Measurements from ENCODE around the gene SEC14L5.

SEC14L5 gene

DNA sequence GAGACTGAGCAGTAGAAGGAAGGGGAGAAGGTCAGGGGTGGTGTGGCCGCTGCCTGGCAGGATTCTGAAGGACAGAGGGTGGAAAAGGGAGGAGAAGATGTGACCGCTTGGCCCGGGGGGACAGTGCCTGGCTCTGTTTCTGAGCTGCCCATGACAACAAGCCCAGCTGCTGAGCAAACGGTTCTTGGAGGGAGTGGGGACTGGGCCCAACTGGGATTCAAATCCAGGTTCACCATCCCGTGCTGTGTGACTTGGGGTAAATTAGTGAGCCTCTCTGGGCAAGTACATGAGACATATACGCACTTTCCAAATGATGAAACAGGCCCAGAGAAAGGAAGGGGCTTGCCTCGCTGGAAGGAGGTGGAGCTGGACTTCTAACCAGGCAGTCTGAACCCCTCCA, 23.3 kb downstream of the SEC14L5 start:
- no peak overlapping the region for H2AFZ ChIP-seq (ENCODE audit: low read length)
- no peaks in the 10 kb centered on the region for H3K36me3 ChIP-seq (ENCODE audit: insufficient read depth, low read length)
- no peaks in the 10 kb centered on the region for H3K9me3 ChIP-seq (ENCODE audit: insufficient read depth, low read depth, low read length)
- H3K4me3 ChIP-seq (ENCODE audit: low read length, poor library complexity, severe bottlenecking) = no peak overlapping the region
- H3K4me2 ChIP-seq (ENCODE audit: low read depth, low read length, poor library complexity, severe bottlenecking) = no peak overlapping the region
- no peaks in the 10 kb centered on the region for H3F3A ChIP-seq (ENCODE audit: low read depth)
- no peaks in the 10 kb centered on the region for H3K79me2 ChIP-seq (ENCODE audit: insufficient read depth, low read length)
- no peaks in the 10 kb centered on the region for H3K27me3 ChIP-seq (ENCODE audit: insufficient read depth, low read length, poor library complexity, severe bottlenecking)
- H3K4me1 ChIP-seq (ENCODE audit: insufficient read depth, low read length, poor library complexity, severe bottlenecking) = no peaks in the 10 kb centered on the region
- TF ChIP-seq, protein P1, sequence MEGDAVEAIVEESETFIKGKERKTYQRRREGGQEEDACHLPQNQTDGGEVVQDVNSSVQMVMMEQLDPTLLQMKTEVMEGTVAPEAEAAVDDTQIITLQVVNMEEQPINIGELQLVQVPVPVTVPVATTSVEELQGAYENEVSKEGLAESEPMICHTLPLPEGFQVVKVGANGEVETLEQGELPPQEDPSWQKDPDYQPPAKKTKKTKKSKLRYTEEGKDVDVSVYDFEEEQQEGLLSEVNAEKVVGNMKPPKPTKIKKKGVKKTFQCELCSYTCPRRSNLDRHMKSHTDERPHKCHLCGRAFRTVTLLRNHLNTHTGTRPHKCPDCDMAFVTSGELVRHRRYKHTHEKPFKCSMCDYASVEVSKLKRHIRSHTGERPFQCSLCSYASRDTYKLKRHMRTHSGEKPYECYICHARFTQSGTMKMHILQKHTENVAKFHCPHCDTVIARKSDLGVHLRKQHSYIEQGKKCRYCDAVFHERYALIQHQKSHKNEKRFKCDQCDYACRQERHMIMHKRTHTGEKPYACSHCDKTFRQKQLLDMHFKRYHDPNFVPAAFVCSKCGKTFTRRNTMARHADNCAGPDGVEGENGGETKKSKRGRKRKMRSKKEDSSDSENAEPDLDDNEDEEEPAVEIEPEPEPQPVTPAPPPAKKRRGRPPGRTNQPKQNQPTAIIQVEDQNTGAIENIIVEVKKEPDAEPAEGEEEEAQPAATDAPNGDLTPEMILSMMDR (conservative IDR thresholded peaks at IDR 0.05; ENCODE audit: low read length) = no peak
- no peak for TF ChIP-seq EZH2phosphoT487 (IDR thresholded peaks at IDR 0.05; ENCODE audit: borderline replicate concordance)
- no peaks in the 10 kb centered on the region for H3K9me2 ChIP-seq (replicated peaks; ENCODE audit: low read depth, low read length)
- H3K9ac ChIP-seq (ENCODE audit: low read depth, low read length, poor library complexity, severe bottlenecking) = no peak overlapping the region
- no peaks in the 10 kb centered on the region for H4K20me1 ChIP-seq (ENCODE audit: insufficient read depth, low read length, poor library complexity, severe bottlenecking)

DNA sequence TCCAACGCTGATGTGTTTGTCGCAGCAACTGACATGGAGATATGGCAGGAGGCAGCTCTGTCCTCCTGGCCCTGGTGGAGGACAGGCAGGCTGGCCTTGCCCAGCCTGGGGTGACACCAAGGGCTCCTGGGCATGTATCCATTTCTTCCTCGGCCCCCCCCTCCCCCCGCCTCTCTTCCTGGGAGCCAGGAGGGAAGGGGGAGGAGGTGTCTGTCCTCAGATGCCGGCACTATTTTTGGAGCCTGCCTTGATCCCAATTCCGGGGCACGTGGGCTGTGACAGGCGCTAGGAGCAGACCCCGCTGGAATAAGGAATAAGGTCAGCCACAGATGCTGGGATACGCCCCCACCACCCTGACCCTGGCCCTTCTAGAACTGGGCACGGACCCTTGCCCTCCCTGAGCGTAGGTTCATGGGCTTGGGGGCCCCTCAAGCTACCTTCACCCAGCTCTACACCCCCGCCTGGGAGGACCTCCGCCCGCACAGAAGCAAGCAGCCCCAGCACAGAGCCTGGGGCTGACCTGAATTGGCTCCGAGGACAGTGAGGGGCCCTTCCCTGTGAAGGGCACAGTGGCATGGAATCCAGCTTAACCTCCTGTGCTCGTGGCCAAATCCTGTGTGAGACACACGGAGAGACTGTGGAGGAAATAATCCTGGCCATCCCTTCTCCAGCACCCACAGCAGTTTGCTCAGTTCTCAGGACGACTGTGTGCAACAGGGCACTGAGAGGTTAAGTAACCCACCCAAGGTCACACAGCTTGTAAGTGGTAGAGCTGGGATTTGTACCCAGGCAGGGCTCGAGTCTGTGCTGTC, 24.1 kb downstream of the SEC14L5 start:
- H2AFZ ChIP-seq (ENCODE audit: low read length) = no peak overlapping the region

DNA sequence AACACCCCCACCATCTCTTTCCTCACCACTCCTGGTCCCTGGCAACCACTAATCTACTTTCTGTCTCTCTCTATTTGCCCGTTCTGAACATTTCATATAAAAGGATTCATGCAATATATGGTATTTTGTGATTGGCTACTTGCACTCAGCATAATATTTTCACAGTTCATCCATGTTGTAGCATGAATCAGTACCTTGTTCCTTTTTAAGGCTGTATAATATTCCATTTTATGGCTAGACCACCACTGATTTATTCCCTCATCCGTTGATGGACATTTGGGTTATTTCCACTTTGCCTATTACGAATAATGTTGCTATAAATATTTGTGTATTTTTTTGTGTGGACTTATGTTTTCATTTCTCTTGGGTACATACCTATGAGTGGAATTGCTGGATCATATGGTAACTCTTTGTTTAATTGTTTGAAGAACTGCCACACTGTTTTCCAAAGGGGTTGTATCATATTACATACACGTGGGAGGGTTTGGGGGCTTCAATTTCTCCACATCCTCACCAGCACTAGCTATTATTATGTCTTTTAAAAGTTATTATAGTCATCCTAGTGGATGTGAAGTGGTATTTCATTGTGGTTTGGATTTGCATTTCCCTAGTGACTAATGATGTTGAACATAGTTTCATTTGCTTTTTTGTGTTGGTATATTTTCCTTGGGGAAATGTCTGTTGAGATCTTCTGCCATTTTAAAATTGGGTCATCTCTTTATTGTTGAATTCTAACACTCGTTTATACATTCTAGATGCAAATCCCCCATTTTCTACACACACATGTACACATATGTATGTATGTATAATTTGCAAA, 26.3 kb downstream of the SEC14L5 start:
- no peak overlapping the region for H3K9ac ChIP-seq (ENCODE audit: low read depth, low read length, poor library complexity, severe bottlenecking)
- no peak overlapping the region for H3K4me3 ChIP-seq (ENCODE audit: low read length, poor library complexity, severe bottlenecking)
- H4K20me1 ChIP-seq (ENCODE audit: insufficient read depth, low read length, poor library complexity, severe bottlenecking) = no peaks in the 10 kb centered on the region
- no peaks in the 10 kb centered on the region for H3K79me2 ChIP-seq (ENCODE audit: insufficient read depth, low read length)
- no peaks in the 10 kb centered on the region for H3K4me1 ChIP-seq (ENCODE audit: insufficient read depth, low read length, poor library complexity, severe bottlenecking)
- H3K9me2 ChIP-seq (replicated peaks; ENCODE audit: low read depth, low read length) = no peaks in the 10 kb centered on the region
- no peak overlapping the region for H3K4me2 ChIP-seq (ENCODE audit: low read depth, low read length, poor library complexity, severe bottlenecking)
- no peaks in the 10 kb centered on the region for H3K36me3 ChIP-seq (ENCODE audit: insufficient read depth, low read length)
- no peaks in the 10 kb centered on the region for H3F3A ChIP-seq (ENCODE audit: low read depth)
- H3K9me3 ChIP-seq (ENCODE audit: insufficient read depth, low read depth, low read length) = no peaks in the 10 kb centered on the region
- H2AFZ ChIP-seq (ENCODE audit: low read length) = no peak overlapping the region
- H3K27me3 ChIP-seq (ENCODE audit: insufficient read depth, low read length, poor library complexity, severe bottlenecking) = no peaks in the 10 kb centered on the region
- TF ChIP-seq, protein P1 (conservative IDR thresholded peaks at IDR 0.05; ENCODE audit: low read length) = no peak
- TF ChIP-seq EZH2phosphoT487 (IDR thresholded peaks at IDR 0.05; ENCODE audit: borderline replicate concordance) = no peak

More for the DNA sequence above, 24.1 kb downstream of the SEC14L5 start:
- H3K4me1 ChIP-seq (ENCODE audit: insufficient read depth, low read length, poor library complexity, severe bottlenecking) = no peaks in the 10 kb centered on the region
- no peaks in the 10 kb centered on the region for H3F3A ChIP-seq (ENCODE audit: low read depth)
- TF ChIP-seq, protein P1 (conservative IDR thresholded peaks at IDR 0.05; ENCODE audit: low read length) = no peak
- no peak for TF ChIP-seq EZH2phosphoT487 (IDR thresholded peaks at IDR 0.05; ENCODE audit: borderline replicate concordance)
- no peaks in the 10 kb centered on the region for H4K20me1 ChIP-seq (ENCODE audit: insufficient read depth, low read length, poor library complexity, severe bottlenecking)
- no peaks in the 10 kb centered on the region for H3K9me3 ChIP-seq (ENCODE audit: insufficient read depth, low read depth, low read length)
- H3K9me2 ChIP-seq (replicated peaks; ENCODE audit: low read depth, low read length) = no peaks in the 10 kb centered on the region
- H3K79me2 ChIP-seq (ENCODE audit: insufficient read depth, low read length) = no peaks in the 10 kb centered on the region
- H3K9ac ChIP-seq (ENCODE audit: low read depth, low read length, poor library complexity, severe bottlenecking) = no peak overlapping the region
- H3K27me3 ChIP-seq (ENCODE audit: insufficient read depth, low read length, poor library complexity, severe bottlenecking) = no peaks in the 10 kb centered on the region
- no peaks in the 10 kb centered on the region for H3K36me3 ChIP-seq (ENCODE audit: insufficient read depth, low read length)
- no peak overlapping the region for H3K4me2 ChIP-seq (ENCODE audit: low read depth, low read length, poor library complexity, severe bottlenecking)
- no peak overlapping the region for H3K4me3 ChIP-seq (ENCODE audit: low read length, poor library complexity, severe bottlenecking)

Measured in Loucy (cell line).